HG03521 (cell line): ENCODE data around the gene TMEM115.

ENCODE experiments used
- ATAC-seq: cut with Tn5 transposase; IDR thresholded peaks from one replicate; pipeline ENCODE4 v1.9.1; 2021; ENCODE audit warnings: mild to moderate bottlenecking, moderate library complexity; ENCODE audit not compliant: unreplicated experiment

TMEM115 gene

GRCh38 chr3:50378024-50378423 lies 18.7 kb upstream of the TMEM115 start:
- no peak for ATAC-seq

- ATAC-seq, result no peak
These were observed 16.1 kb upstream of the TMEM115 start for GRCh38 chr3:50375258-50375931.

- ATAC-seq, result no peak
These were observed 15.3 kb upstream of the TMEM115 start for GRCh38 chr3:50374363-50375257.

- ATAC-seq, result no peak
These were observed 14.1 kb upstream of the TMEM115 start for GRCh38 chr3:50373146-50374051.

- ATAC-seq, result no peak
These were observed 13.0 kb upstream of the TMEM115 start for GRCh38 chr3:50372349-50372748.

GRCh38 chr3:50371133-50371685 lies 11.9 kb upstream of the TMEM115 start:
- no peak for ATAC-seq

- ATAC-seq, result no peak
These were observed 11.3 kb upstream of the TMEM115 start for GRCh38 chr3:50370594-50370993.

- ATAC-seq, result no peak
These were observed 9.8 kb upstream of the TMEM115 start for GRCh38 chr3:50369012-50369670.

GRCh38 chr3:50365842-50366220 lies 6.5 kb upstream of the TMEM115 start:
- ATAC-seq, result no peak

- ATAC-seq, result peak; percentile 94
These were observed 5.9 kb upstream of the TMEM115 start for GRCh38 chr3:50365080-50365841.

GRCh38 chr3:50364573-50365079 lies 5.3 kb upstream of the TMEM115 start:
- no peak for ATAC-seq

- no peak for ATAC-seq
These were observed 414 bp upstream of the TMEM115 start for GRCh38 chr3:50359760-50360110.

GRCh38 chr3:50358355-50358910 lies 888 bp downstream of the TMEM115 start:
- ATAC-seq, result no peak

GRCh38 chr3:50357481-50357880 lies 1.8 kb downstream of the TMEM115 start:
- ATAC-seq, result no peak

GRCh38 chr3:50356553-50356952 lies 2.8 kb downstream of the TMEM115 start:
- no peak for ATAC-seq

GRCh38 chr3:50355829-50356552 lies 3.3 kb downstream of the TMEM115 start:
- no peak for ATAC-seq

- ATAC-seq, result no peak
These were observed 4.5 kb downstream of the TMEM115 start for GRCh38 chr3:50354850-50355249.

- ATAC-seq, result no peak
These were observed 5.0 kb downstream of the TMEM115 start for GRCh38 chr3:50354186-50354764.
